ENCODE data around the gene JAM3. TPM values are rescaled to one million over a fixed set of nuclear protein-coding genes. Genes with fewer than 3 reads are reported as not detected.

The JAM3 gene
- total and polyA plus RNA-seq, 10 of the 15 experiments (the other 5 are each of a cell fraction or from before 2014, with no cell fraction given) = 0.04 to 1.1 (median 0.32) TPM; not detected in 1

DNA sequence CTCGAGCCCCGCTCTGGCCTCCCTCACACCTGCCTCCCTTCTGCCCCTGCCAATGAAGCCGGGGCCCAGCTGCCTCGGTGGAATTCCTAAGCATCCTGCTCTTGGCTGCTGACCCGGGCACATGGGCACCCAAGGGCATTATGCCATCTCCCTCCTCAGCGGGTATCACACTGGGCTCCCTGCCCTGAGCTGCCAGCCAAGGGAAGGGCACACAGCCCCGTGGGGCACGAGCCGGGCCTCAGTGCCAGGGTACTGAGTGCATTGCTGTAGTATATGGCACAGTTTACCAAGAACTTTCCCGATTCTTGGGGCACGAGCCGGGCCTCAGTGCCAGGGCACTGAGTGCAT is 43.8 kb upstream of the JAM3 start (continued):
- TF ChIP-seq GATAD2B (conservative IDR thresholded peaks at IDR 0.05; ENCODE audit: low read depth) (no peak), NR2C1 (IDR thresholded peaks at IDR 0.05) (no peak), MEF2A (IDR thresholded peaks at IDR 0.05; ENCODE audit: insufficient read depth, low read depth, low read length) (no peak)

- Histone ChIP-seq H4K20me1 (ENCODE audit: control insufficient read depth, insufficient read depth) (no peaks in the 10 kb centered on the region), H3K9me3 (replicated peaks; ENCODE audit: control insufficient read depth, insufficient read depth, low read length) (no peaks in the 10 kb centered on the region), H3K79me2 (ENCODE audit: control insufficient read depth, insufficient read depth, low read length) (no peaks in the 10 kb centered on the region), H2AFZ (ENCODE audit: control insufficient read depth, low read depth, low read length) (no peak overlapping the region), H3K36me3 (ENCODE audit: control insufficient read depth in 2 of 2, insufficient read depth in 2 of 2, low read length in 1 of 2) (no peaks in the 10 kb centered on the region), H3K27ac (ENCODE audit: control insufficient read depth, insufficient read depth) (no peak overlapping the region), H3K4me1 (ENCODE audit: control insufficient read depth, insufficient read depth, low read length) (no peaks in the 10 kb centered on the region), H3K9ac (ENCODE audit: control insufficient read depth, insufficient read depth, low read length) (no peak overlapping the region), H3K4me3 (no peak overlapping the region), H3K27me3 (replicated peaks in 1 of 2; ENCODE audit: control insufficient read depth in 2 of 2, insufficient read depth in 2 of 2, low read length in 1 of 2) (peaks cover 0 to 10% of the 10 kb centered on the region in 2 experiments; a peak in 2 of 4 replicates), H3K4me2 (ENCODE audit: control insufficient read depth, insufficient read depth) (no peak overlapping the region)
- DNase-seq (ENCODE audit: low read depth, low spot score) (no peak), FAIRE-seq (no peak), ATAC-seq (no peak)
- WGBS (ENCODE audit: insufficient coverage, insufficient replicate concordance, low lambda C conversion rate, missing lambda C conversion rate) = 33% methylated on average over 11 of the region's 11 CpGs
- BruUV-seq (replicated peaks) = no TSS peak
- in situ Hi-C loops (cut with MboI) (no loop called here), intact Hi-C loops (cut with micrococcal nuclease; ENCODE audit: unreplicated experiment) (no loop called here)
- ChIA-PET POLR2A (no interaction called here), CTCF (no interaction called here), SMC1A (ENCODE audit: uncharacterized antibody, unreplicated experiment) (no interaction called here), RAD21 (ENCODE audit: unreplicated experiment) (no interaction called here)
- TF ChIP-seq KDM1A (IDR thresholded peaks at IDR 0.05; ENCODE audit: borderline replicate concordance) = no peak
- TF ChIP-seq SMARCA5 (IDR thresholded peaks at IDR 0.05) = no peak
- TF ChIP-seq ATF2 (IDR thresholded peaks at IDR 0.05; ENCODE audit: low read length) = no peak
- TF ChIP-seq, protein P1, sequence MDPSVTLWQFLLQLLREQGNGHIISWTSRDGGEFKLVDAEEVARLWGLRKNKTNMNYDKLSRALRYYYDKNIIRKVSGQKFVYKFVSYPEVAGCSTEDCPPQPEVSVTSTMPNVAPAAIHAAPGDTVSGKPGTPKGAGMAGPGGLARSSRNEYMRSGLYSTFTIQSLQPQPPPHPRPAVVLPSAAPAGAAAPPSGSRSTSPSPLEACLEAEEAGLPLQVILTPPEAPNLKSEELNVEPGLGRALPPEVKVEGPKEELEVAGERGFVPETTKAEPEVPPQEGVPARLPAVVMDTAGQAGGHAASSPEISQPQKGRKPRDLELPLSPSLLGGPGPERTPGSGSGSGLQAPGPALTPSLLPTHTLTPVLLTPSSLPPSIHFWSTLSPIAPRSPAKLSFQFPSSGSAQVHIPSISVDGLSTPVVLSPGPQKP (IDR thresholded peaks at IDR 0.05; ENCODE audit: low read depth, low read length) = no peak
- TF ChIP-seq TBL1XR1 (IDR thresholded peaks at IDR 0.05; ENCODE audit: low read depth, low read length) = no peak
- TF ChIP-seq ZBED1 (IDR thresholded peaks at IDR 0.05; ENCODE audit: borderline replicate concordance) = no peak
- no peak for TF ChIP-seq NKRF (conservative IDR thresholded peaks at IDR 0.05)
- TF ChIP-seq ETV6 (conservative IDR thresholded peaks at IDR 0.05 in 1 of 2, IDR thresholded peaks at IDR 0.05 in 1 of 2; ENCODE audit: borderline replicate concordance in 1 of 2, low read depth in 1 of 2) = no peak
- no peak for TF ChIP-seq SP1 (IDR thresholded peaks at IDR 0.05; ENCODE audit: low read depth, low read length)
These were observed 42.1 kb upstream of the JAM3 start for GRCh38 chr11:134026655-134027343.

All from GM12878 (cell line).